Lower lobe of right lung (tissue), 2 donors: Measurements from ENCODE around the gene ACP1. TPM values are rescaled to one million over a fixed set of nuclear protein-coding genes. Genes with fewer than 3 reads are reported as not detected.
A peak's percentile ranks its signal among the peaks of the same experiment; 100 is the strongest.

Source experiments
- ATAC-seq, 2 donors: fragments of 200-7000 bp; cut with Tn5 transposase; one replicate each; pipeline ENCODE4 v1.9.1; 2020 to 2022; ENCODE audit warnings: mild to moderate bottlenecking in 2 of 2, moderate library complexity in 2 of 2
- DNase-seq: peaks from one replicate; pipeline ENCODE4 v3.0.0-alpha.2; 2020
- H3K27ac ChIP-seq: fragments of 200-600 bp; one replicate; pipeline ENCODE4 v1.8.0; 2022
- H3K27me3 ChIP-seq: fragments of 200-600 bp; one replicate; pipeline ENCODE4 v1.8.0; 2022; ENCODE audit warnings: low read depth
- H3K36me3 ChIP-seq: fragments of 200-600 bp; one replicate; pipeline ENCODE4 v1.8.0; 2022; ENCODE audit warnings: mild to moderate bottlenecking
- H3K4me1 ChIP-seq: fragments of 200-600 bp; one replicate; pipeline ENCODE4 v1.8.0; 2022
- H3K4me3 ChIP-seq: fragments of 200-600 bp; one replicate; pipeline ENCODE4 v1.8.0; 2022; ENCODE audit warnings: mild to moderate bottlenecking
- H3K9me3 ChIP-seq: fragments of 200-600 bp; one replicate; pipeline ENCODE4 v1.8.0; 2022
- CTCF ChIP-seq: fragments of 200-600 bp; IDR thresholded peaks from one replicate; pipeline ENCODE4 v1.8.0; 2022; ENCODE audit warnings: antibody characterized with exemption, mild to moderate bottlenecking
- intact Hi-C: fragments of 100-400 bp; cut with DNase I; formaldehyde crosslinking; loops from one replicate; pipeline ENCODE4 v1.11.0; 2022
- total RNA-seq: library from RNA; stranded (reverse); fragmentation: NEBNext Ultra II Directional; extraction: Animal tissue kit (Norgen Biotek cat#: 25700); gene quantifications from one replicate; pipeline ENCODE4 v1.2.1, GENCODE V29; 2021
- donor health status: DM: no; HTN: yes; CAD: no; lungs with severe emphysema.

ACP1 gene
- total RNA-seq, 1 donor from 2014 or later: 68.6 TPM

DNA sequence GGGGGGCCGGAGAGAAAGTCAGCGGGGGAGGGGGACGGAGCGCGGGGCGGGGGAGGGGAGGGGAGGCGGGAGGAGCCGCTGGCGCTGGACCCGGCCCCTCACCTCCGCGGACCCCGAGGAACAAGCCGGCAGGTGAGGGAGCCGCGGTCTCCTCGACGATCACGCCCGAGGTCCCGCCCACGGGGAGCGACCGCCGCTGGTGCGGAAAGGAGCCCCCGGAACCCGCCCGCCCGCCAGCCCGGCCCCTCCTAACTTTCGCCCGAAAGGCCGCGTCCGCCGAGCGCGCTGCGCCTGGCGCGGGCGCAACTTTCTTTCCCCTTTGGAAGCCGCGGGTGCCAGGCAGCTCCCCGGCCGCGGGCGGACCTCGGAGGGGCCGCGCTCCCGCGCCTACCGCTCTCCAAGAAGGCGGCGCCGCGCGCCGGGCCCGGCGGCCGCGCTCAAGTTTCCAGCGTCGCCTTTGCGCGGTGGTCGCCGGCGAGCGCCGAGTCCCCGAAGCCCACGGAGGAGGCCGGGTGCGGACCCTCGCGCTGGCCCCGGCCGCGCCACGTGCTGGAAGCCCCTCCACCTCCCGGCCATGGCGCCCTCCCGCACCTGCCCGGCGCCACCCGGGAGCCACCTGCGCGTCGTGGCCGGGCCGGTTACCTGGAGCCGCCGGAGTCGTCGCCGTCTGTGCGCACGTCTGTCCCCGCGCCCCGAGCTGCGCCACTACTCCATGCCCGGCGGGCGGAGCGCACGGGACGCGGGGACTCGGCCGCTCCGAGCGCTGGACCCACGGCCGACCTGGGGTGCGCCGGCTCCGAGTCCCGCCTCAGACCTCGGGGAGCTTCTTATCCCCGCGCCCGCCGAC, 23.4 kb downstream of the ACP1 start, which contains the start of gene ALKAL2:
Gene ALKAL2, minus strand, starts transcription at position 181 of the 847 bp plus-strand sequence. CDS start 256 bp downstream, outside the sequence.
- Histone ChIP-seq H3K27me3 (peaks cover 19% of the 10 kb centered on the region), H3K36me3 (peaks cover 13% of the 10 kb centered on the region), H3K27ac (peak within 1 kb of the TSS; percentile 69), H3K9me3 (no peaks in the 10 kb centered on the region), H3K4me1 (peaks cover 30% of the 10 kb centered on the region), H3K4me3 (peak within 1 kb of the TSS; percentile 64)
- intact Hi-C loops: no loop called here
- DNase-seq (peak; percentile 52), ATAC-seq (peak; percentile 26 to 40)
- no peak for TF ChIP-seq CTCF

- Histone ChIP-seq H3K27ac (peak overlapping the region; percentile 74), H3K9me3 (no peaks in the 10 kb centered on the region), H3K36me3 (peaks cover 8% of the 10 kb centered on the region), H3K27me3 (peaks cover 19% of the 10 kb centered on the region), H3K4me3 (peak overlapping the region; percentile 64), H3K4me1 (peaks cover 30% of the 10 kb centered on the region)
- intact Hi-C loops: no loop called here
- no peak for TF ChIP-seq CTCF
- ATAC-seq: peak; percentile 21 to 32
- no peak for DNase-seq
Measured at GRCh38 chr2:288758-289361, 24.1 kb downstream of the ACP1 start.

- peak; percentile 52 to 74 for ATAC-seq
- DNase-seq: no peak
- H3K36me3 ChIP-seq: peaks cover 4% of the 10 kb centered on the region
- peaks cover 30% of the 10 kb centered on the region for H3K4me1 ChIP-seq
- no peaks in the 10 kb centered on the region for H3K9me3 ChIP-seq
- H3K27me3 ChIP-seq: peaks cover 19% of the 10 kb centered on the region
- H3K4me3 ChIP-seq: peak overlapping the region; percentile 64
- intact Hi-C loops: no loop called here
- H3K27ac ChIP-seq: peak overlapping the region; percentile 74
- no peak for TF ChIP-seq CTCF
Measured at GRCh38 chr2:289362-290089, 24.8 kb downstream of the ACP1 start.

- TF ChIP-seq CTCF: peak; percentile 81
- Histone ChIP-seq H3K9me3 (no peaks in the 10 kb centered on the region), H3K4me1 (peaks cover 27% of the 10 kb centered on the region), H3K36me3 (no peaks in the 10 kb centered on the region), H3K4me3 (peak overlapping the region; percentile 64), H3K27ac (peak overlapping the region; percentile 74), H3K27me3 (peaks cover 19% of the 10 kb centered on the region)
- intact Hi-C loops: no loop called here
- peak; percentile 75 for DNase-seq
- ATAC-seq: peak; percentile 81 to 86
Measured at GRCh38 chr2:290090-290722, 25.5 kb downstream of the ACP1 start.

- ATAC-seq (no peak), DNase-seq (no peak)
- TF ChIP-seq CTCF: no peak
- Histone ChIP-seq H3K36me3 (no peaks in the 10 kb centered on the region), H3K9me3 (no peaks in the 10 kb centered on the region), H3K4me1 (peaks cover under 1% of the 10 kb centered on the region), H3K27me3 (no peaks in the 10 kb centered on the region), H3K27ac (no peak overlapping the region), H3K4me3 (no peak overlapping the region)
- intact Hi-C loops: no loop called here
Measured at GRCh38 chr2:295090-295489, 30.3 kb downstream of the ACP1 start.
